ENCODE measurements around the gene RBMS1. TPM values are rescaled to one million over a fixed set of nuclear protein-coding genes. Genes with fewer than 3 reads are reported as not detected.

RBMS1 gene
- total RNA-seq, 1 experiment from 2014 or later, result 38.8 TPM

GRCh38 chr2:160303076-160303475 is 190.5 kb downstream of the RBMS1 start:
- Histone ChIP-seq H3K4me2 (ENCODE audit: low read length) (no peak overlapping the region), H3K9ac (ENCODE audit: low read length) (no peak overlapping the region), H3K27me3 (ENCODE audit: low read length) (no peaks in the 10 kb centered on the region), H2AFZ (ENCODE audit: low read length) (no peak overlapping the region), H3K4me1 (ENCODE audit: insufficient read depth, low read length) (no peaks in the 10 kb centered on the region), H4K20me1 (ENCODE audit: low read length) (no peaks in the 10 kb centered on the region), H3K36me3 (ENCODE audit: low read depth, low read length) (peaks cover 22% of the 10 kb centered on the region), H3F3A (ENCODE audit: low read length, unreplicated experiment) (no peaks in the 10 kb centered on the region), H3K4me3 (ENCODE audit: low read length) (no peak overlapping the region), H3K27ac (ENCODE audit: low read length) (no peak overlapping the region), H3K9me2 (replicated peaks; ENCODE audit: low read length) (no peaks in the 10 kb centered on the region), H3K79me2 (ENCODE audit: low read length) (0 out of 2 replicates have a peak, but pooled peaks cover 2% of the 10 kb centered on the region), H3K9me3 (ENCODE audit: low read length) (no peaks in the 10 kb centered on the region)
- CTCF ChIA-PET, result no interaction called here
- TF ChIP-seq EZH2 (IDR thresholded peaks at IDR 0.05; ENCODE audit: low read length, unreplicated experiment), result no peak
- POLR2A ChIA-PET (ENCODE audit: unreplicated experiment), result no interaction called here
- ATAC-seq, result no peak
- intact Hi-C loops (cut with micrococcal nuclease), result no loop called here
- DNase-seq, result no peak
- BruUV-seq (replicated peaks), result no TSS peak

DNA sequence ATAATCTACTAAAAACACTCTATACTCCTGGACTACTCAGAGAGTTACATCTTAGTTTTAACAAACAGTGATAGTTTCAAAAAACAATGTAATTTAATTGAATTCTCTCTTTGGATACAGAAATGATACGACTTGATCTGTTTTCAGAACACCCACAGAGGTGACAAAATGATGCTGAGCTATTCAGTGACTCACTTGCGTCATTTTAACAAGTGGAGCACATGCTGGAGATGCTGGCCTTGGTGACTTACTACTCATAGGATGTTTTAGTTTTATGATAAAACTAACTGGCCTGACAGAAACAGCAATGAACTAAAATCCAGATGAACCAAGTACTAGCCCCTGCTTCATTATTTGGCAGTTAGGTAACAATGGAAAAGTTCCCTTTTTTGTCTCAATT is 192.2 kb downstream of the RBMS1 start:
- Histone ChIP-seq H3K9me2 (replicated peaks; ENCODE audit: low read length) (no peaks in the 10 kb centered on the region), H3K27ac (ENCODE audit: low read length) (no peak overlapping the region), H3K4me2 (ENCODE audit: low read length) (no peak overlapping the region), H3F3A (ENCODE audit: low read length, unreplicated experiment) (no peaks in the 10 kb centered on the region), H3K36me3 (ENCODE audit: low read depth, low read length) (peaks cover 32% of the 10 kb centered on the region), H4K20me1 (ENCODE audit: low read length) (no peaks in the 10 kb centered on the region), H3K9me3 (ENCODE audit: low read length) (no peaks in the 10 kb centered on the region), H3K79me2 (ENCODE audit: low read length) (no peaks in the 10 kb centered on the region), H3K27me3 (ENCODE audit: low read length) (no peaks in the 10 kb centered on the region), H3K9ac (ENCODE audit: low read length) (no peak overlapping the region), H3K4me3 (ENCODE audit: low read length) (no peak overlapping the region), H2AFZ (ENCODE audit: low read length) (no peak overlapping the region), H3K4me1 (ENCODE audit: insufficient read depth, low read length) (no peaks in the 10 kb centered on the region)
- CTCF ChIA-PET, result no interaction called here
- intact Hi-C loops (cut with micrococcal nuclease), result no loop called here
- BruUV-seq (replicated peaks), result no TSS peak
- POLR2A ChIA-PET (ENCODE audit: unreplicated experiment), result no interaction called here
- ATAC-seq (no peak), DNase-seq (no peak)
- TF ChIP-seq EZH2phosphoT487 (IDR thresholded peaks at IDR 0.05; ENCODE audit: borderline replicate concordance, low read length) (no peak), EZH2 (IDR thresholded peaks at IDR 0.05; ENCODE audit: low read length, unreplicated experiment) (no peak), CTCF (conservative IDR thresholded peaks at IDR 0.05; ENCODE audit: low read depth, low read length) (no peak)

- Histone ChIP-seq H3K4me1 (ENCODE audit: insufficient read depth, low read length) (peaks cover 2% of the 10 kb centered on the region), H3K27ac (ENCODE audit: low read length) (no peak overlapping the region), H3K27me3 (ENCODE audit: low read length) (no peaks in the 10 kb centered on the region), H3K79me2 (ENCODE audit: low read length) (no peaks in the 10 kb centered on the region), H3K9me3 (ENCODE audit: low read length) (no peaks in the 10 kb centered on the region), H3F3A (ENCODE audit: low read length, unreplicated experiment) (no peaks in the 10 kb centered on the region), H3K4me2 (ENCODE audit: low read length) (no peak overlapping the region), H4K20me1 (ENCODE audit: low read length) (no peaks in the 10 kb centered on the region), H3K4me3 (ENCODE audit: low read length) (no peak overlapping the region), H3K9me2 (replicated peaks; ENCODE audit: low read length) (no peaks in the 10 kb centered on the region), H3K9ac (ENCODE audit: low read length) (no peak overlapping the region), H2AFZ (ENCODE audit: low read length) (no peak overlapping the region), H3K36me3 (ENCODE audit: low read depth, low read length) (peaks cover 35% of the 10 kb centered on the region)
- BruUV-seq (replicated peaks), result no TSS peak
- POLR2A ChIA-PET (ENCODE audit: unreplicated experiment), result no interaction called here
- no peak for ATAC-seq
- DNase-seq, result no peak
- intact Hi-C loops (cut with micrococcal nuclease), result no loop called here
- CTCF ChIA-PET, result no interaction called here
- TF ChIP-seq EZH2 (IDR thresholded peaks at IDR 0.05; ENCODE audit: low read length, unreplicated experiment) (no peak), CTCF (conservative IDR thresholded peaks at IDR 0.05; ENCODE audit: low read depth, low read length) (no peak), EZH2phosphoT487 (IDR thresholded peaks at IDR 0.05; ENCODE audit: borderline replicate concordance, low read length) (no peak)
Observed at GRCh38 chr2:160300203-160300602, 193.4 kb downstream of the RBMS1 start.
